C4-2B (cell line): ENCODE measurements around the gene DUSP14.
"Not testable (repeated sequence)": the region's sequence is repeated elsewhere in the genome, so short reads cannot be mapped to it uniquely, and the experiment has no call there.

Source experiments
- CTCF ChIP-seq: fragments of 450-650 bp; conservative IDR thresholded peaks from 2 replicates; pipeline ENCODE4 v1.5.1; 2017; ENCODE audit warnings: mild to moderate bottlenecking
- ZFX ChIP-seq: fragments of 450-650 bp; IDR thresholded peaks from 2 replicates; pipeline ENCODE4 v1.6.1; 2017

- TF ChIP-seq CTCF, ZFX: not testable (repeated sequence)
Measured at GRCh38 chr17:37441369-37442014, 48.2 kb upstream of the DUSP14 start.
